ENCODE results near the gene AKR1B15. TPM values are rescaled to one million over a fixed set of nuclear protein-coding genes. Genes with fewer than 3 reads are reported as not detected.
"Not testable (repeated sequence)": the region's sequence is repeated elsewhere in the genome, so short reads cannot be mapped to it uniquely, and the experiment has no call there.

The AKR1B15 gene
- total and polyA plus RNA-seq, 3 experiments from 2014 or later: not detected

GRCh38 chr7:134535272-134535918 is 13.5 kb upstream of the AKR1B15 start:
- peaks cover 10 to 21% of the 10 kb centered on the region in 2 donors for H3K27me3 Mint-ChIP-seq
- Histone ChIP-seq H3K36me3 (ENCODE audit: insufficient read depth, low read length) (no peaks in the 10 kb centered on the region), H3K9me3 (ENCODE audit: low read length) (no peaks in the 10 kb centered on the region), H3K27ac (ENCODE audit: low read depth, low read length) (no peak overlapping the region), H3K27me3 (ENCODE audit: insufficient read depth, low read length, poor library complexity, severe bottlenecking) (no peaks in the 10 kb centered on the region), H3K4me1 (ENCODE audit: insufficient read depth, low read length) (no peaks in the 10 kb centered on the region), H3K4me3 (ENCODE audit: low read length) (no peak overlapping the region)
- no peak for DNase-seq
- no peaks in the 10 kb centered on the region for H3K9me3 Mint-ChIP-seq
- ChIA-PET POLR2A (no interaction called here), CTCF (interaction anchor here (0.9 to 1.6 kb wide), 3 partner anchors 12 to 103 kb away, joined by 3 to 5 read pairs (median 3); no protein-coding TSS in a partner anchor)
- no peaks in the 10 kb centered on the region for H3K36me3 Mint-ChIP-seq
- H3K4me3 Mint-ChIP-seq: no peak overlapping the region
- no peak overlapping the region for H3K27ac Mint-ChIP-seq
- no peaks in the 10 kb centered on the region for H3K4me1 Mint-ChIP-seq

GRCh38 chr7:134535919-134536299 is 13.0 kb upstream of the AKR1B15 start:
- H3K36me3 Mint-ChIP-seq: no peaks in the 10 kb centered on the region
- no peak overlapping the region for H3K4me3 ChIP-seq (ENCODE audit: low read length)
- ChIA-PET CTCF (interaction anchor here (0.9 to 1.6 kb wide), 3 partner anchors 11 to 103 kb away, joined by 3 to 5 read pairs (median 3); no protein-coding TSS in a partner anchor), POLR2A (no interaction called here)
- peaks cover 6 to 25% of the 10 kb centered on the region in 2 donors for H3K27me3 Mint-ChIP-seq
- H3K9me3 ChIP-seq (ENCODE audit: low read length): no peaks in the 10 kb centered on the region
- no peaks in the 10 kb centered on the region for H3K36me3 ChIP-seq (ENCODE audit: insufficient read depth, low read length)
- H3K4me1 ChIP-seq (ENCODE audit: insufficient read depth, low read length): no peaks in the 10 kb centered on the region
- H3K27ac Mint-ChIP-seq: no peak overlapping the region
- no peaks in the 10 kb centered on the region for H3K9me3 Mint-ChIP-seq
- H3K4me3 Mint-ChIP-seq: no peak overlapping the region
- no peaks in the 10 kb centered on the region for H3K27me3 ChIP-seq (ENCODE audit: insufficient read depth, low read length, poor library complexity, severe bottlenecking)
- H3K27ac ChIP-seq (ENCODE audit: low read depth, low read length): no peak overlapping the region
- H3K4me1 Mint-ChIP-seq: no peaks in the 10 kb centered on the region
- DNase-seq: no peak

- H3K4me3 Mint-ChIP-seq; H3K36me3 ChIP-seq (ENCODE audit: insufficient read depth, low read length); H3K36me3 Mint-ChIP-seq; H3K9me3 ChIP-seq (ENCODE audit: low read length); H3K4me1 ChIP-seq (ENCODE audit: insufficient read depth, low read length); H3K9me3 Mint-ChIP-seq; POLR2A ChIA-PET; DNase-seq; H3K27ac ChIP-seq (ENCODE audit: low read depth, low read length); H3K4me1 Mint-ChIP-seq; H3K27ac Mint-ChIP-seq; H3K4me3 ChIP-seq (ENCODE audit: low read length); H3K27me3 ChIP-seq (ENCODE audit: insufficient read depth, low read length, poor library complexity, severe bottlenecking): not testable (repeated sequence)
- CTCF ChIA-PET: interaction anchor here (1.6 kb wide), 1 partner anchor 104 kb away, joined by 5 read pairs; no protein-coding TSS in a partner anchor
- peaks cover 4 to 31% of the 10 kb centered on the region in 2 donors for H3K27me3 Mint-ChIP-seq
These were observed 12.4 kb upstream of the AKR1B15 start for GRCh38 chr7:134536558-134536957.

- H3K27me3 ChIP-seq (ENCODE audit: insufficient read depth, low read length, poor library complexity, severe bottlenecking); H3K9me3 Mint-ChIP-seq; H3K4me1 Mint-ChIP-seq; POLR2A ChIA-PET; H3K27ac Mint-ChIP-seq; H3K27ac ChIP-seq (ENCODE audit: low read depth, low read length); H3K4me1 ChIP-seq (ENCODE audit: insufficient read depth, low read length); CTCF ChIA-PET; H3K9me3 ChIP-seq (ENCODE audit: low read length); H3K36me3 Mint-ChIP-seq; H3K4me3 ChIP-seq (ENCODE audit: low read length); DNase-seq; H3K4me3 Mint-ChIP-seq; H3K36me3 ChIP-seq (ENCODE audit: insufficient read depth, low read length): not testable (repeated sequence)
- H3K27me3 Mint-ChIP-seq: peaks cover 4 to 25% of the 10 kb centered on the region in 2 donors
These were observed 11.6 kb upstream of the AKR1B15 start for GRCh38 chr7:134537273-134537781.

GRCh38 chr7:134539380-134540004 is 9.4 kb upstream of the AKR1B15 start:
- ChIA-PET POLR2A (no interaction called here), CTCF (no interaction called here)
- H3K4me1 Mint-ChIP-seq: no peaks in the 10 kb centered on the region

GRCh38 chr7:134541501-134542194 is 7.3 kb upstream of the AKR1B15 start:
- H3K27me3 ChIP-seq (ENCODE audit: insufficient read depth, low read length, poor library complexity, severe bottlenecking); H3K4me1 Mint-ChIP-seq; POLR2A ChIA-PET; H3K27ac Mint-ChIP-seq; H3K9me3 ChIP-seq (ENCODE audit: low read length); H3K36me3 Mint-ChIP-seq; H3K9me3 Mint-ChIP-seq; H3K36me3 ChIP-seq (ENCODE audit: insufficient read depth, low read length); H3K4me1 ChIP-seq (ENCODE audit: insufficient read depth, low read length); DNase-seq; H3K4me3 Mint-ChIP-seq; H3K27ac ChIP-seq (ENCODE audit: low read depth, low read length); H3K4me3 ChIP-seq (ENCODE audit: low read length); CTCF ChIA-PET: not testable (repeated sequence)
- H3K27me3 Mint-ChIP-seq: peaks cover 16 to 29% of the 10 kb centered on the region in 2 donors

More at GRCh38 chr7:134539380-134540004, 9.4 kb upstream of the AKR1B15 start:
- H3K36me3 ChIP-seq (ENCODE audit: insufficient read depth, low read length): no peaks in the 10 kb centered on the region
- no peaks in the 10 kb centered on the region for H3K36me3 Mint-ChIP-seq
- H3K27me3 ChIP-seq (ENCODE audit: insufficient read depth, low read length, poor library complexity, severe bottlenecking): no peaks in the 10 kb centered on the region
- no peaks in the 10 kb centered on the region for H3K9me3 ChIP-seq (ENCODE audit: low read length)
- DNase-seq: no peak
- H3K27ac ChIP-seq (ENCODE audit: low read depth, low read length): no peak overlapping the region
- H3K9me3 Mint-ChIP-seq: no peaks in the 10 kb centered on the region
- H3K4me3 Mint-ChIP-seq: no peak overlapping the region
- H3K27ac Mint-ChIP-seq: no peak overlapping the region
- H3K4me3 ChIP-seq (ENCODE audit: low read length): no peak overlapping the region
- peaks cover 10 to 22% of the 10 kb centered on the region in 2 donors for H3K27me3 Mint-ChIP-seq
- H3K4me1 ChIP-seq (ENCODE audit: insufficient read depth, low read length): no peaks in the 10 kb centered on the region

- no peaks in the 10 kb centered on the region for H3K36me3 Mint-ChIP-seq
- no peak overlapping the region for H3K27ac Mint-ChIP-seq
- DNase-seq: no peak
- H3K27me3 ChIP-seq (ENCODE audit: insufficient read depth, low read length, poor library complexity, severe bottlenecking): no peaks in the 10 kb centered on the region
- no peak overlapping the region for H3K4me3 ChIP-seq (ENCODE audit: low read length)
- H3K27ac ChIP-seq (ENCODE audit: low read depth, low read length): no peak overlapping the region
- H3K9me3 Mint-ChIP-seq: no peaks in the 10 kb centered on the region
- no peaks in the 10 kb centered on the region for H3K36me3 ChIP-seq (ENCODE audit: insufficient read depth, low read length)
- peaks cover 21 to 29% of the 10 kb centered on the region in 2 donors for H3K27me3 Mint-ChIP-seq
- CTCF ChIA-PET: no interaction called here
- H3K4me1 Mint-ChIP-seq: no peaks in the 10 kb centered on the region
- H3K4me1 ChIP-seq (ENCODE audit: insufficient read depth, low read length): no peaks in the 10 kb centered on the region
- no peaks in the 10 kb centered on the region for H3K9me3 ChIP-seq (ENCODE audit: low read length)
- no peak overlapping the region for H3K4me3 Mint-ChIP-seq
- POLR2A ChIA-PET: no interaction called here
These were observed 6.6 kb upstream of the AKR1B15 start for GRCh38 chr7:134542195-134542771.

- H3K36me3 Mint-ChIP-seq: no peaks in the 10 kb centered on the region
- CTCF ChIA-PET: interaction anchor here (5.4 kb wide), 1 partner anchor 112 kb away, joined by 72 read pairs; no protein-coding TSS in a partner anchor
These were observed 3.5 kb upstream of the AKR1B15 start for GRCh38 chr7:134545380-134545779.

More at GRCh38 chr7:134545380-134545779, 3.5 kb upstream of the AKR1B15 start:
- DNase-seq: no peak
- H3K27ac Mint-ChIP-seq: peak overlapping the region in 1 of 8 donors; percentile 40
- no peak overlapping the region for H3K4me3 Mint-ChIP-seq
- peaks cover 19 to 22% of the 10 kb centered on the region in 2 donors for H3K27me3 Mint-ChIP-seq
- H3K9me3 Mint-ChIP-seq: no peaks in the 10 kb centered on the region
- Histone ChIP-seq H3K4me1 (ENCODE audit: insufficient read depth, low read length) (no peaks in the 10 kb centered on the region), H3K27ac (ENCODE audit: low read depth, low read length) (no peak overlapping the region), H3K4me3 (ENCODE audit: low read length) (no peak overlapping the region), H3K36me3 (ENCODE audit: insufficient read depth, low read length) (no peaks in the 10 kb centered on the region), H3K9me3 (ENCODE audit: low read length) (no peaks in the 10 kb centered on the region), H3K27me3 (ENCODE audit: insufficient read depth, low read length, poor library complexity, severe bottlenecking) (no peaks in the 10 kb centered on the region)
- H3K4me1 Mint-ChIP-seq: peaks cover 0 to 3% (median 0%) of the 10 kb centered on the region in 3 donors
- POLR2A ChIA-PET: no interaction called here

Data from CD8-positive, alpha-beta memory T cell (primary cell).